HG03378 (cell line): ENCODE results near the gene RUBCNL.
"Not testable (repeated sequence)": the region's sequence is repeated elsewhere in the genome, so short reads cannot be mapped to it uniquely, and the experiment has no call there.

ENCODE experiments used
- ATAC-seq: cut with Tn5 transposase; IDR thresholded peaks from one replicate; pipeline ENCODE4 v1.9.1; 2021; ENCODE audit warnings: mild to moderate bottlenecking, moderate library complexity; ENCODE audit not compliant: unreplicated experiment

RUBCNL gene

GRCh38 chr13:46387064-46387851 lies at the start of gene RUBCNL:
Gene RUBCNL, minus strand, starts transcription at chr13:46387252. Its CDS starts 14,777 bp downstream, at chr13:46372475.
- ATAC-seq: no peak

- not testable (repeated sequence) for ATAC-seq
Measured at GRCh38 chr13:46429558-46429957, 42.5 kb upstream of the RUBCNL start.

- no peak for ATAC-seq
Measured at GRCh38 chr13:46405457-46405856, 18.4 kb upstream of the RUBCNL start.

GRCh38 chr13:46404733-46405100 lies 17.7 kb upstream of the RUBCNL start:
- ATAC-seq: no peak

GRCh38 chr13:46403851-46404732 lies 17.0 kb upstream of the RUBCNL start:
- ATAC-seq: no peak

GRCh38 chr13:46402178-46402577 lies 15.1 kb upstream of the RUBCNL start:
- ATAC-seq: no peak

- ATAC-seq: no peak
Measured at GRCh38 chr13:46401432-46401831, 14.4 kb upstream of the RUBCNL start.

GRCh38 chr13:46396341-46396740 lies 9.3 kb upstream of the RUBCNL start:
- no peak for ATAC-seq

GRCh38 chr13:46392967-46393366 lies 5.9 kb upstream of the RUBCNL start:
- ATAC-seq: peak; percentile 57

- ATAC-seq: peak; percentile 55
Measured at GRCh38 chr13:46389457-46390451, 2.7 kb upstream of the RUBCNL start.

GRCh38 chr13:46388846-46389245 lies 1.8 kb upstream of the RUBCNL start:
- no peak for ATAC-seq

GRCh38 chr13:46388308-46388707 lies 1.3 kb upstream of the RUBCNL start:
- no peak for ATAC-seq

GRCh38 chr13:46386392-46387063 lies 524 bp downstream of the RUBCNL start:
- ATAC-seq: no peak

- ATAC-seq: no peak
Measured at GRCh38 chr13:46385946-46386345, 1.1 kb downstream of the RUBCNL start.

GRCh38 chr13:46383383-46383782 lies 3.7 kb downstream of the RUBCNL start:
- ATAC-seq: no peak

- ATAC-seq: peak; percentile 53
Measured at GRCh38 chr13:46382224-46382623, 4.8 kb downstream of the RUBCNL start.

- ATAC-seq: no peak
Measured at GRCh38 chr13:46380242-46380641, 6.8 kb downstream of the RUBCNL start.

- ATAC-seq: no peak
Measured at GRCh38 chr13:46379611-46380010, 7.4 kb downstream of the RUBCNL start.

- ATAC-seq: no peak
Measured at GRCh38 chr13:46378411-46378810, 8.6 kb downstream of the RUBCNL start.

- no peak for ATAC-seq
Measured at GRCh38 chr13:46377554-46377953, 9.5 kb downstream of the RUBCNL start.
